Activated naive CD4-positive, alpha-beta T cell treated with anti-CD3 and anti-CD28 coated beads for 36 hours (primary cell): Measurements from ENCODE around the gene DNER. TPM values are rescaled to one million over a fixed set of nuclear protein-coding genes. Genes with fewer than 3 reads are reported as not detected.
"Not testable (repeated sequence)": the region's sequence is repeated elsewhere in the genome, so short reads cannot be mapped to it uniquely, and the experiment has no call there.

Experiments used
- CTCF ChIA-PET: fragments of 350-600 bp; sonication (Branson Sonifier 250); formaldehyde crosslinking; loops from one replicate; lab custom pipeline; 2021; ENCODE audit warnings: antibody characterized with exemption; lab: Charles Lee
- DNase-seq: peaks from one replicate; pipeline ENCODE4 v3.0.0-alpha.2; 2020
- H3K27ac Mint-ChIP-seq: one replicate; pipeline ENCODE4 v1.8.0; 2021; ENCODE audit warnings: mild to moderate bottlenecking, mixed read lengths
- H3K27me3 Mint-ChIP-seq: one replicate; pipeline ENCODE4 v1.8.0; 2021; ENCODE audit warnings: low read depth, mixed read lengths
- H3K36me3 Mint-ChIP-seq: one replicate; pipeline ENCODE4 v1.8.0; 2021; ENCODE audit warnings: low read depth, mixed read lengths
- H3K4me1 Mint-ChIP-seq: one replicate; pipeline ENCODE4 v1.8.0; 2021; ENCODE audit warnings: low read depth, mixed read lengths
- H3K4me3 Mint-ChIP-seq: one replicate; pipeline ENCODE4 v1.8.0; 2021; ENCODE audit warnings: mild to moderate bottlenecking, moderate library complexity, mixed read lengths
- H3K9me3 Mint-ChIP-seq: one replicate; pipeline ENCODE4 v1.8.0; 2021; ENCODE audit warnings: mixed read lengths
- intact Hi-C: fragments of 100-400 bp; cut with micrococcal nuclease; formaldehyde crosslinking; loops from one replicate; pipeline ENCODE4 v1.15.1; 2023
- total RNA-seq, 2 experiments: library from RNA; stranded (reverse); gene quantifications; one replicate each; pipeline ENCODE4 v1.2.3, GENCODE V29; 2021

Gene DNER
- total RNA-seq, 2 experiments from 2014 or later = not detected

DNA sequence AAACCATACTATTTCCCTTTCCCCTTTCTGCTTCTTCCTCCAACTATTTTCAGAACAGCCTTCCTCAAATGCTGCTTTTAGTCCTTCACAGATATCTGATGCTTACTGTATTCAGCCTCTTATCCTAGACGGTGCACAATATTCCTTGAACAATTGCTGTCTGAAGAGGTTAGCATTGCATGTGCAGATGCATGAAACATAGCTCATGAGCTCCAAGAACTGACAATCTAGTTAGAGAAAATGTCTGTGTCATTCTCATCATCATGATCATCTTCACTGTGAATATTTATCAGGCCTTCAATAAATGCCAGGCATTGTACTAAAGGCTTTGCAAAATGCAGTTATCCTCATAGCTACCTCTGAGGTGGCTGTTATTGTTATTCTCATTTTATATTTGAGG, 190.7 kb downstream of the DNER start:
- Mint-ChIP-seq H3K36me3 (no peaks in the 10 kb centered on the region), H3K4me1 (no peaks in the 10 kb centered on the region), H3K27ac (no peak overlapping the region), H3K9me3 (no peaks in the 10 kb centered on the region), H3K27me3 (no peaks in the 10 kb centered on the region), H3K4me3 (no peak overlapping the region)
- intact Hi-C loops = no loop called here
- CTCF ChIA-PET = interaction anchor here (0.8 kb wide), 1 partner anchor 11 kb away, joined by 6 read pairs; no protein-coding TSS in a partner anchor
- DNase-seq = no peak

GRCh38 chr2:229521576-229521975, 192.8 kb downstream of the DNER start:
- intact Hi-C loops = no loop called here
- H3K27me3 Mint-ChIP-seq = no peaks in the 10 kb centered on the region
- H3K36me3 Mint-ChIP-seq = no peaks in the 10 kb centered on the region

DNA sequence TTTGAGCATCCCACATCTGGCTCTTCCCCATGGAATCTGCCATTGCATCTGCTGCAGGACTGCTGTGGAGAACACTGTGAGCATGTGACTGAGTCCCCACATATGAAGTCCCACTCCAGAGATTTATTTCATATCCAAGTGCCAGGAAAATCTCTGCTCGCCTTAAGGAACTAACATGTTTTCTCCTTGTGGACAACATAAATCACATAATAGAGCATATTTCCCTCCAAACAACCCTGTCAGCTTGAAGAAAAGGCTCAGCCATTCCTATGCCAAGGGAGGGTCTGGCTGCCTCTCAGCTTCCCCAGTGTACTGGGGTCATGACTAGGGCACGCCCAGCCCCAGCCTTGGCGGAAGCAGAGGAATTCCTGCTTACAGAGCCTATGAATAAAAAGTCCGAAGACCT, 193.7 kb downstream of the DNER start:
- Mint-ChIP-seq H3K36me3 (no peaks in the 10 kb centered on the region), H3K4me3 (no peak overlapping the region), H3K9me3 (no peaks in the 10 kb centered on the region), H3K27ac (no peak overlapping the region), H3K4me1 (no peaks in the 10 kb centered on the region), H3K27me3 (no peaks in the 10 kb centered on the region)
- no peak for DNase-seq
- intact Hi-C loops = no loop called here
- CTCF ChIA-PET = interaction anchor here (0.6 kb wide), 1 partner anchor 1581 kb away, joined by 4 read pairs; no protein-coding TSS in a partner anchor

More at GRCh38 chr2:229521576-229521975, 192.8 kb downstream of the DNER start:
- CTCF ChIA-PET = no interaction called here
- Mint-ChIP-seq H3K4me1 (no peaks in the 10 kb centered on the region), H3K27ac (no peak overlapping the region), H3K4me3 (no peak overlapping the region), H3K9me3 (no peaks in the 10 kb centered on the region)
- no peak for DNase-seq

GRCh38 chr2:229519655-229520430, 194.5 kb downstream of the DNER start:
- intact Hi-C loops = no loop called here
- no peaks in the 10 kb centered on the region for H3K36me3 Mint-ChIP-seq
- H3K27ac Mint-ChIP-seq = no peak overlapping the region
- CTCF ChIA-PET = no interaction called here
- DNase-seq = no peak
- H3K4me1 Mint-ChIP-seq = no peaks in the 10 kb centered on the region
- H3K27me3 Mint-ChIP-seq = no peaks in the 10 kb centered on the region
- H3K4me3 Mint-ChIP-seq = no peak overlapping the region
- no peaks in the 10 kb centered on the region for H3K9me3 Mint-ChIP-seq

- no peaks in the 10 kb centered on the region for H3K4me1 Mint-ChIP-seq
- H3K4me3 Mint-ChIP-seq = no peak overlapping the region
- DNase-seq = no peak
- CTCF ChIA-PET = interaction anchor here (1.2 kb wide), 1 partner anchor 84 kb away, joined by 3 read pairs; no protein-coding TSS in a partner anchor
- intact Hi-C loops = no loop called here
- H3K9me3 Mint-ChIP-seq = no peaks in the 10 kb centered on the region
- H3K27me3 Mint-ChIP-seq = no peaks in the 10 kb centered on the region
- no peak overlapping the region for H3K27ac Mint-ChIP-seq
- no peaks in the 10 kb centered on the region for H3K36me3 Mint-ChIP-seq
Observed at GRCh38 chr2:229514273-229514895, 200.0 kb downstream of the DNER start.

GRCh38 chr2:229511524-229511923, 202.8 kb downstream of the DNER start:
- H3K36me3 Mint-ChIP-seq = no peaks in the 10 kb centered on the region
- peaks cover 1% of the 10 kb centered on the region for H3K27me3 Mint-ChIP-seq
- DNase-seq = no peak
- no peaks in the 10 kb centered on the region for H3K4me1 Mint-ChIP-seq
- CTCF ChIA-PET = no interaction called here
- intact Hi-C loops = no loop called here
- H3K4me3 Mint-ChIP-seq = no peak overlapping the region
- no peak overlapping the region for H3K27ac Mint-ChIP-seq
- H3K9me3 Mint-ChIP-seq = no peaks in the 10 kb centered on the region

GRCh38 chr2:229506699-229507098, 207.7 kb downstream of the DNER start:
- H3K27ac Mint-ChIP-seq, DNase-seq, intact Hi-C loops, H3K4me3 Mint-ChIP-seq, H3K4me1 Mint-ChIP-seq, H3K36me3 Mint-ChIP-seq, H3K9me3 Mint-ChIP-seq, CTCF ChIA-PET, H3K27me3 Mint-ChIP-seq: not testable (repeated sequence)

GRCh38 chr2:229501051-229501794, 213.1 kb downstream of the DNER start:
- peaks cover 2% of the 10 kb centered on the region for H3K36me3 Mint-ChIP-seq
- CTCF ChIA-PET = interaction anchor here (0.7 kb wide), 1 partner anchor 185 kb away, joined by 7 read pairs; no protein-coding TSS in a partner anchor

DNA sequence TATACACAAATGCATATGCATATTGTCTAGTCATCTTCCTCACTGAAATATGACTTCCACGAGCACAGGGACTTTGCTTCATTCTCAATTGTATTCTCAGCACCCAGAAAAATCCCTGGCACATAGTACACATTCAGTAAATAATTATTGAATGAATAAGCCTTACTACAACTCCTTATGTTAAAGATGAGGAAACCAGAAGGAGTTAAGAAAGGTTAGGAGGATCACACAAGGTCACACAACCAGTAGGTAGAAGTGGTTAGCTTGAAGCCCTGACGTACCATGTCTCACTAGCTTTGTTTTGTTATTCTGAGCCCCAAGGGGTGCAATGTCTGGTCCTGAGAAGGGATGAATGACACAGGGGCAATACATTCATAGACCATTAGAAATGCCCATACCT, 222.3 kb downstream of the DNER start:
- Mint-ChIP-seq H3K36me3 (no peaks in the 10 kb centered on the region), H3K27ac (no peak overlapping the region), H3K4me1 (no peaks in the 10 kb centered on the region), H3K27me3 (no peaks in the 10 kb centered on the region), H3K4me3 (no peak overlapping the region), H3K9me3 (peaks cover 4% of the 10 kb centered on the region)
- no peak for DNase-seq
- intact Hi-C loops = no loop called here
- CTCF ChIA-PET = interaction anchor here (0.9 kb wide), 1 partner anchor 23 kb away, joined by 4 read pairs; no protein-coding TSS in a partner anchor

More at GRCh38 chr2:229501051-229501794, 213.1 kb downstream of the DNER start:
- Mint-ChIP-seq H3K27me3 (peaks cover 6% of the 10 kb centered on the region), H3K4me3 (no peak overlapping the region), H3K9me3 (peaks cover 11% of the 10 kb centered on the region), H3K27ac (no peak overlapping the region), H3K4me1 (no peaks in the 10 kb centered on the region)
- intact Hi-C loops = no loop called here
- no peak for DNase-seq

DNA sequence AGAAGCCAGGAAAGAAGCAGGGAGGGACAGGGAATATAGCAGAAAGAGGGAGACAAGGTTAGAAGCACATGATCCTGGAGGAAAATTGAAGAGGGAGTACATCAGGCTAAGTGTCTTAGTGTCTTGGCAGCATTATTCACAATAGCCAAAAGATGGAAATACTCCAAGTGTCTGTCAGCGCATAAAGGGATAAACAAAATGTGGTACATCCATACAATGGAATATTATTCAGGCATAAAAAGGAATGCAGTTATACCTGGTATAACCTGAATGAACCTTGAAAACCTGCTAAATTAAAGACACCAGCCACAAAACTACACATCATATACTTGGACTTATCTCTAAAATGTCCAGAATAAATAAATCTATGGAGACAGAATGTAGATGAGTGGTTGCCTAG, 224.2 kb downstream of the DNER start:
- no peaks in the 10 kb centered on the region for H3K36me3 Mint-ChIP-seq
- DNase-seq = no peak
- CTCF ChIA-PET = no interaction called here
- H3K9me3 Mint-ChIP-seq = peaks cover 4% of the 10 kb centered on the region
- no peaks in the 10 kb centered on the region for H3K4me1 Mint-ChIP-seq
- H3K4me3 Mint-ChIP-seq = no peak overlapping the region
- no peaks in the 10 kb centered on the region for H3K27me3 Mint-ChIP-seq
- intact Hi-C loops = no loop called here
- H3K27ac Mint-ChIP-seq = no peak overlapping the region

GRCh38 chr2:229489016-229489415, 225.3 kb downstream of the DNER start:
- no peak for DNase-seq
- H3K27me3 Mint-ChIP-seq = no peaks in the 10 kb centered on the region
- H3K27ac Mint-ChIP-seq = no peak overlapping the region
- H3K4me3 Mint-ChIP-seq = no peak overlapping the region
- intact Hi-C loops = no loop called here
- H3K36me3 Mint-ChIP-seq = no peaks in the 10 kb centered on the region
- no peaks in the 10 kb centered on the region for H3K4me1 Mint-ChIP-seq
- CTCF ChIA-PET = no interaction called here
- peaks cover 4% of the 10 kb centered on the region for H3K9me3 Mint-ChIP-seq

DNA sequence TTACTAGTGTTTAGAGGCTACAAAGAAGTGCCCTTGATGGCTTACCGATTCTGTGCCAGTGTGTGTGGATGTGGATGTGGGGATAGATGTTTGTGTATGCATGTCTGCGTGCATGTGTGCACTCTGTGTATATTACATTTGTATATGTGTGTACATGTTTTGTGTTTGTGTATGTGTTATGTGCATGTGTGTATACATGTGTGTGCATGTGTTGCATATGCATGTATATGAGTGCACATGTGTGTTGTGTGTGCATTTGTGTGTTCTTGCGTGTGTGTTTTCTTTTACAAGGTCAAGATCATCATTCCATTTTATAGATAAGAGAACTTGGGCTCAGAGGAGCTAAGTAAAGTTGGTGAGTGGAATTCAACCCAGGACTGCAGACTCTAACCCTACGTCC, 226.1 kb downstream of the DNER start:
- no peak overlapping the region for H3K4me3 Mint-ChIP-seq
- CTCF ChIA-PET = interaction anchor here (0.6 kb wide), 1 partner anchor 9 kb away, joined by 3 read pairs; no protein-coding TSS in a partner anchor
- H3K4me1 Mint-ChIP-seq = no peaks in the 10 kb centered on the region
- H3K36me3 Mint-ChIP-seq = no peaks in the 10 kb centered on the region
- intact Hi-C loops = no loop called here
- no peak for DNase-seq
- no peak overlapping the region for H3K27ac Mint-ChIP-seq
- H3K9me3 Mint-ChIP-seq = peaks cover 4% of the 10 kb centered on the region
- no peaks in the 10 kb centered on the region for H3K27me3 Mint-ChIP-seq
